Activated naive CD8-positive, alpha-beta T cell treated with anti-CD3 and anti-CD28 coated beads, Interleukin-2, amount 50 U/mL, for 16 hours (primary cell): Measurements from ENCODE around the gene UQCRHL.
"Not testable (repeated sequence)": the region's sequence is repeated elsewhere in the genome, so short reads cannot be mapped to it uniquely, and the experiment has no call there.

Source experiments
- DNase-seq: peaks from one replicate; pipeline ENCODE4 v3.0.0-alpha.2; 2020; ENCODE audit warnings: low read depth, low spot score

Gene UQCRHL

DNA sequence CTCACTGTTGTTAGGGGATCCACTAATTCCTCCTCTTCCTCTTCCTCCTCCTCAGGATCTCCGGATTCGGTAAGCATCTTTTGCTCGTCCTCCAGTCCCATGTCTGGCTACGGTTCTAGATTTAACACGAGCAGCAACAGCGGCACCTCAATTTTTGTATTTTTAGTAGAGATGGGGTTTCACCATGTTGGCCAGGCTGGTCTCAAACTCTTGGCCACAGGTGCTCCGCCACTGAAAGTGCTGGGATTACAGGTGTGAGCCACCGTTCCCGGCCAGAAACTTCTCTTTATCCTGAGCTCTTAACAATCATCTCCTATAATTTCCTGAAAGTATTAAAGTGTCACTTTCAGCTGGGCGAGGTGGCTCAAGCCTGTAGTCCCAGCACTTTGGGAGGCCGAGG is at the start of gene UQCRHL:
TSS of gene UQCRHL (minus strand) at position 101 of the 400 bp plus-strand sequence. CDS start at position 101, 0 bp downstream.
- not testable (repeated sequence) for DNase-seq

DNA sequence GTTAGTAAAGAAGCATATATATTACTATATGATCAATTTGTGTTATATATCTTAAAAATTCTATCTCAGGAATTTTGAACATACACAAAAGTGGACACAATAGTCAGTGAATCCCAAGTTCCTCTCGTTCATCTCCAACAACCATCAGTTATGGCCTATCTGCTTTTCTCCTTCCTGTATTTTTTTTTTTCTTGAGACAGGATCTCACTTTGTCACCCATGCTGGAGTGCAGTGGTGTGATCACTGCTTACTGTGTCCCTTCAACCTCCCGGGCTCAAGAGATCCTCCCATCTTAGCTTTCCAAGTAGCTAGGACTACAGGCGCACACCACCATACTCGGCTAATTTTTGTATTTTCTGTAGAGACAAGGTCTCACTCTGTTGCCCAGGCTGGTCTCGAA is 49.4 kb upstream of the UQCRHL start:
- no peak for DNase-seq

DNA sequence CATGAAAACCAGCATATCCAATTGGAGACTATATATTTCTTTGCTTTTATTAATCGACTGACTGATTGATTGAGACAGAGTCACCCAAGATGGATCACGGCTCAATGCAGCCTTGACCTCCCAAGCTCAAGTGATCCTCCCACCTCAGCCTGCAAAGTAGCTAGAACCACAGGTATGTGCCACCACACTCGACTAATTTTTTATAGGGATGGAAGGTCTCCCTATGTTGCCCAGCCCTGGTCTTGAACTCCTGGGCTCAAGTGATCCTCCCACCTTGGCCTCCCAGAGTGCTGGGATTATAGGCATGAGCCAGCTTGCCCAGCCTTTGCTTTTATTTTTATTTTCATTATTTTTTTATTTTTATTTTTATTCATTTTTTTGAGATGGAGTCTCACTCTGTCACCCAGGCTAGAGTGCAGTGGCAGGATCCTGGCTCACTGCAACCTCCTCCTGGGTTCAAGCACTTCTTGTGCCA is 45.4 kb upstream of the UQCRHL start:
- DNase-seq: no peak

DNA sequence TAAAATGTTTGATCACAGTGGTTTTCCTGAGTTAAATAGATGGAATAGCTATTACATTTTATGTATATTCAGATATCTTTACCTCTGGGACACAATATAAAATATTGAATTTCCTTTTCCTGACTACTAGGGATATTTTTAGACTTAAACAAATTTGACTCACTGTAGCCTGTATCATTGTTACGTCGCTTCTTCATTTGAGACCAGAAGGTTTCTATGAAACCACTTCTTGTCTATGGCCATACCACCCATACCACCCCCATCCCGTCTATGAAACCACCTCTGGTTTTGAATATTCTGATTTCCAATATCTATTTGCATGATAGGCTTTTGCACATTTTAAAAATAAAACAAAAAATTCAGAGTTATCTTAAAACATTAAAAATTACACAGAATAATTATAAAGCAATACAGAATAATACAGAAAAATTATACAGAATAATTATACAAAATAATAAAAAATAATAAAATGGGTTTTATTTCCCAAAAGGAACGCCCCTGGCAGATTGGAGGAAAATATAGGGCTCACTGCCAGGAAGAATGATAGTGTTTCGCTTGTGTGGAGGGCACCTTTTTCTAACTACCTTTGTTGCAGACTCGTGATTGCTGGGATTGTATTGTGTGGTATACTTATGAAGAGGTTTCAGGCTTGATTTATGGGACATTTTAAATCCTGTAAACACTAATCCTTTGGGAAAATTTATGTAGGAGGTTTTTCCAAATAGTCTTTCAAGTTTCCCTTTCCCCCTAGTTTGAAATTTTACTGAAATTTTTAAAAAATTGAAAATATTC is 44.8 kb upstream of the UQCRHL start:
- DNase-seq: no peak

DNA sequence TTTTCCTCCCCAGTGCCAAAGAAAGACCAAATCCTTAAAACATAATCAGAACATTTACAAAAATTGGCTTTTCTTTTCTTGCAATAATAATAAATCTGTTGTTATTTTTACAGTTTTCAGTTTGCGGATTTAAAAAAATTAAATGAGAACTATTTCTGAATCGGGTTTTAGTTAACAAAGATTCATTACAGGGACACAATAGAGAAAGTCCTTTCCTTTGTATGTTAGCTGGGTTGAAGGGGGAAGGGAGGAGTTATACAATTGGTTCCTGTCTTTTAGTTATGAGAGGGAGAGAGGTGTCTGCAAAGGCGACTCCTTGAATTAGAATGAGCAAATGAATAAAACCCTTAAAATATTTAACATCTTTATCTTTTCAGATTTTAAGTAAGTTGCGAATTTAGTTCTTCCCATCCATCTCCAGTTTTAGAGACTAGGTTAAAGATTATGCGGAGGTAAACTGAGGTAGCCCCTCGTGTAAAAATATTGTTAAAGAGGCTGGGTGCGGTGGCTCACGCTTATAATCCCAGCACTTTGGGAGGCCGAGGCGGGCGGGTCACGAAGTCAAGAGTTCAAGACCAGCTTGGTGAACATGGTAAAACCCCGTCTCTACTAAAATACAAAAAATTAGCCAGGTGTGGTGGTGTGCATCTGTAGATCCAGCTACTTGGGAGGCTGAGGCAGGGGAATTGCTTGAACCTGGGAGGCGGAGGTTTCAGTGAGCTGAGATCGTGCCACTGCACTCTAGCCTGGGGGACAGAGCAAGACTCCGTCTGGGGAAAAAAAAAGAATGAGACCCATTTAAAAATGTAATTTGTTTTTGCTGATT is 44.0 kb upstream of the UQCRHL start:
- DNase-seq: no peak

DNA sequence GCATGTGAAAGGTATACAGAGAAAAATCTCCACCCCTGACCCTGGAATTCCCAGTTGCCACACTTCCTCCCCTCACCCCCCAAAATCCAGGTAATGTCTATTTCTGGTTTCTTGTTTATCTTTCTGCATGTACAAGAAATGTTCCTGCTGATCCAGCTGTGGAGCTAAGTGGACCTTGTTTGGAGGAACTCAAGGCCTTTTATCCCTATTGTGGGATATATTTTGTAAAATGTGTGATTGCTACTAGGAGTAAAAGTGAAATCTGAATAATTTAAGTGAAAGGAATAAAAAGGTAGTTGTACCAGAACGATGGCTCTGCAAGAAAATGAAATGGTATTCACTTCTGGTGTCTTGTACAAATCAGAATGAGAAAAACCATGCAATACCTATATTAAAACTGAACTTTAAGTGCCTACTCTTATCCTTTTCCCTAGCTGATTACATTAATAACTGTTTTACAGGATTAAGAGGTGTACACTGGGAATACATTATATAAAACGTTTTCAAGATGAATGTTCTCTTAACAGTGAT is 43.1 kb upstream of the UQCRHL start:
- no peak for DNase-seq

DNA sequence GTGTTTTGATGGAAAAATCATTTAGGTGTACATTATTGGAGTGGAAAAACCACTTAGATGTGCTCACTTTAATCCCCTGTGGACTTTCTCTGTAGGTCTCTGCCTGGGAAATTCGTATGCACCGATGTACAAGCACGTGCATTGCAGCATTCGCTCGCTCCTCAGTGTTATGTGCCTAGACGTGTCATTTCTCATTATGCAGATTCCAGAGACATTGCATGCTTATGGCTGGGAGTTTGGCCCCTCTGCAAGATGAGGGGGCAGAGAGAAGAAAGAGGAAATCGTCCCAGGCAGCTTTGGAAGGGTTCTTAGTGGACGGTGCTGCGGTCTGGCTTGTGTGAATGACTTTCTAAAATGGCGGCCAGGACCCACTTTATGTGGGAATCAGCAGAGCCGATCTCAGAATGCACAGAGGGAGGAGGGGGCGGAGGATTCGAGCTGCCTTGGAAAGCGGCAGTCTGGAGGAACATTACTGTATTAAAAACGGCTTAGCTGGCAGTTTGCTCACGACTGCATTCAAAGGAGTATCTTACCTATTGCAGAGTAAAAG is 42.4 kb upstream of the UQCRHL start:
- no peak for DNase-seq

DNA sequence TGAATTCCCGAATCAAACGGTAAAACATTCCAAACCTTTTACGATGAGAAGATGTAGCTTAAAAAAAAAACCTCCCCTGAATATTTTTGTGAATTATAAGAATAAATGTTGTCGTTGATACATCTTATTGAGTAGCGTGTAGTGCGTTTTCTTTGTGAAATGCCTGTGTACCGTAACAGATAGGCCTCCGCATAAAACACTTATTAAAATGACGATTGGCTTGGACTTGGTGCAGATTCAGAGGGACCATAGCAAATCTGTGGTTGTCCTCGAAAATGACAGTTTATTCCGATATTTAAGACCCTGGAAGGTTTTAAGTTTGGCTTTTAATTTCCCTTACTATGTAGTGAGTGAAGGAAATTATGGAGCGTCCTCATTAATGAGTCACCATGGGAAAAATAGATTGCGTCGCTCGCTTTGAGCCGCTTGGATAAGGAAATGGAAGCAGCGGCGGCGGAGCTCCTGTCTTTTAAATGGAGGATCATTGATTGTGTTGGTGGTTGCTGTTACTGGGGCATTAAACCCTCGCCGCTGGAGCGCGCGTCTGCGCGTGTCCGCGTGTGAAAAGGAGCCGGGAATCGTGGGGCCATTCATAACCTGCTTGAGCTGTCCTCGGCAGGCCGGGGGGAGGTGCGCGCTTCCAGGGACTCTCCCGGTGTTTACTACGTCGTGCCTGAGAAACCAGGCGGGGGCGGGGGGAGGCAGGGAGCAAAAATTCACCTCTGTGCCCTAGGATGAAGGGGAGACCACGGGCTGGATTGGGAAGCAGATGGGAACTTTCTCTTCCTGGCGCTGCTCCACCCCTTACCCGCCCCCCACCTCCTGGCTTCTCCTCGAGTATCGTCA is 41.7 kb upstream of the UQCRHL start:
- DNase-seq: no peak

DNA sequence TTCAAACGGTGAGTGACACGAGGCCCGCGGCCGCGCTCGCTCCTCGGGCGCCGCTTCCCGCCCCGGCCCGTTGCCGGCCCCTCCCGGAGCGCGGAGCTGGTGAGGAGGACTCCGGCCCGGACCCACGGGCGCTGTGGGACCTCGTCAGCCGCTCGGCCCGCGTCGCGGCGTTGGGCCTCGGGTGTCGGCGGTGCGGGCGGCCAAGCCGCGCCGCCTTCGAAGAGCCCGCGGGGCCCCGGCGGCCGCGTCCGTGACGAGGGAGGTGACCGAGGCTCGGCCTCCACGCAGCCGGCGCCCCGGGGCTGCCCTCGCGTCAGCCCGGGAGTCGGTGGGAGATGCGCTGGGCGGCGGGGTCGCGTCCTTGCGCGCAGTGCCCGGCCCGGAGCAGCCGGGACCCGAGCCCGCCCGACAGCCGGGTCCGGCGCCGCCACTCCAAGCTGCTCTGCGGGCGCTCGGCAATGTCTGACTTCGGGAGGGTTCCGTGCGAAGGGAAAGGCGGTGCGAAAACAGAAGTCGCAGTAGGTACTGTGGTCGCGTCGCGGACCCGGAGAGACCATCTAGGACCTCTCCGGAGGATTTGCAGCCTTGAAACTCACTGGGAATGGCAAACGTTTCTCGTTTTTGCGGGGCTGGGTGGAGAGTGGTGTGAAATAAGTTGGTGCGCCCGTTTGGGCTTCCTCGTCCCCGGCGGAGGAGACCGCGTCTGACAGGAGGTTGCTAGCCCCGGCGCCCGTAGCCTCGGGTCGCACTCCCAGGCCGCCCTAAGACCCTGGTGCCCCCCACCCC is 40.9 kb upstream of the UQCRHL start:
- no peak for DNase-seq

DNA sequence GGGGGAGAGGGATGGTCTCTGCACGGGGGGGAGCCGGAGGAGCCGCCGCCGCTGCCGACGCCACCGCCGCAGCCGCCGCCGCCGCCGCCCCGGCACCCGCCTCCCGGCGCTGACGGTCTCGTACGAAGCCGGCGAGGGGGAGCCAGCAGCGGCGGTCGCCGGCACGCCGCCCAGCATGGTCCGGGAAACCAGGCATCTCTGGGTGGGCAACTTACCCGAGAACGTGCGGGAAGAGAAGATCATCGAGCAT is 40.4 kb upstream of the UQCRHL start:
- no peak for DNase-seq

DNA sequence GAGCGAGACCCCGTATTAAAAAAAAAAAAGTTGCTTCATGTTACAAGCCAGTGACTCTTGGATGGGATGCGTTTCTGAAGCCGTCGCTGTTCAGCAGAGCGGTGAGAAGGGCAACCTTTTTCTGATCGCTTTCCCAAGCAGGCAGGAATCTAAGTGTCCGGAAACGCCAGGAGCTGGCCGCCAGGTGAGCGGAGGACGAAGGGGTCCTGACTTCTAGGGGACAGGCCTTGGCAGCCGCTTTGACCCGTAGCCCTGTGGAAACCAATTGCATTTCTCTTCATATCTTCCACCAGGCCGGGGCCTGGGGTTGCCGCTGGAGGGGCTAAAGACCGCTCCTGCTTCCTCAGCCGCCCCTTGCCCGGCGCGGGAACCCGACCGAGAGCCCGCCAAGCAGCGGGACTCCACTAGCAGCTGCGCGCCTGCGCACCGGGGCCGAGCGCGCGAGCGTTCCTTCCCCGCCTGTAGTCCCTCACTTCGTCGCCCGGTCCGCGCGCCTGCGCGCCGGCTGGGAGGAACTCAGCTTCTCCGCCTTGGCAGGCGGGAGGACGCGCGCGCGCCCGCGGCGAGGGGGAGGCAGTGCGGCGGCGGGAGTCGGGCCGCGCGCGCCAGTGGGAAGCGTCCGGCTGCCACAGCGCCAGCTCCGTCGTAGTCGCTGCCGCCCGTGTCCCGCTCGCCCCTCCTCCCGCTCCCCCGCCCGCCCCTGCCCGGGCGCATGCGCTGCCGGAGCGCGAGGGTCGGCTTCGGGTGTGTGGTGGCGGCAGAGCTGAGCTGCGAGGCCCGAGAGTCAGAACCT is 39.8 kb upstream of the UQCRHL start, which contains the start of gene SPEN:
TSS of gene SPEN (plus strand) at position 608 of the 793 bp plus-strand sequence. CDS start 361 bp downstream, outside the sequence.
- DNase-seq: peak; percentile 93

DNA sequence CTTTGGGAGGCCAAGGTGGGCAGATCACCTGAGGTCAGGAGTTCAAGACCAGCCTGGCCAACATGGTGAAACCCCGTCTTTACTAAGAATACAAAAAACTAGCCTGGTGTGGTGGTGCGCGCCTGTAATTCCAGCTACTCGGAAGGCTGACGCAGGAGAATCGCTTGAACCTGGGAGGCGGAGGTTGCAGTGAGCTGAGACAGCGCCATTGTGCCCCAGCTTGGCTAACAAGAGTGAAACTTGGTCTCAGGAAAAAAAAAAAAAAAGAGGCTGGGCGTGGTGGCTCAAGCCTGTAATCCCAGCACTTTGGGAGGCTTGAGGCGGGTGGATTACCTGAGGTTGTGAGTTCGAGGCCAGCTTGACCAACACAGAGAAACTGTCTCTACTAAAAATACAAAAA is 38.6 kb upstream of the UQCRHL start:
- not testable (repeated sequence) for DNase-seq

DNA sequence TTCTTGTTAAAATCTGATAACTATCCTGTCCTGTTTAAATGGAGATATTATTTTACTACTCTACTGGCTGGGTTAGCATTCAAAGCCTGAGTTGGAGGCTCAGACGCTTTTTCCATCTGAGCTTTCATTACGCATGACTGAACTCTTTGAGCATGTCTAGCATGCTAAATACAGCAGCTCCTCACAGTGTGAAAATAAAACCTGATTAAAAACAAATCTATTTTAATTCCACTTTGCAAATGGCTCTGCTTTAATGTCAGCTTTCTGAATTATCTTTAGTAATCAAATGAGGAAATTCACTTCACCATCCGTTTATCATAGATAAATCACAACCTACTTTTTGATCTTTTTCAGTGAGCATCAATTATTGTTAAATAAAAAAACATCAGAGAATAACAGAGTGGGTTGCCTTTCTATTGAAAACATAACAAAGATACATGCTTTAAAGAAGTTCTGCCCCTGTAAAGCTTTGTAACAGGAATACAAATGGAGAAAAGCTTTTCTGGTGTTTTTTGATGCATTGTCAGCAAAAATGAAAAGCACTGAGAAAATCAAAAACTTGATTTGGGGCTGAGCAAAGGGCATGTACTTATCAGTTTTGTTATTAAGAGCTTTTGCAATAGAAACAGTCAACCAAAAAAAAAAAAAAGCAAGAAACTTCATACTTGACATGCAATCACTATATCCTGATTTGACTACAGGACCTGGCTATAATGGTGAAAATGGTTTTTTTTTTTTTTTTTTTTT is 36.5 kb upstream of the UQCRHL start:
- no peak for DNase-seq

DNA sequence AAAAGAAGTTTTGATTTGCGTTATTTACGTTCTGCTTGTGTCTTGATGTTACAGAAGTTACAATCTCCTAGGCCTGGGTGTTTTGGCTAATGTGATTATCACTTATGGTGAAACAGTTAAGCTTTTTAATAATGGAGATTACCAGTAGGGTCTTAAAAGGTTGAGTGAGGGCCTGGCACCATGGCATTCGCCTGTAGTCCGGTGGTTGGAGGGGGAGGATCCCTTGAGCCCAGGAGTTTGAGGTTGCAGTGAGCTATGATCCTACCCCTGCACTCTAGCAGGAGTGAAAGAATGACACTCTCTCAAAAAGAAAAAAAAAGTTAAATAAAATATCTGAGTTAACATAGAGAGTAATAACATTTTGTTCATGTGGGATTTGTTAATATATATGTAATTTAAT is 31.3 kb upstream of the UQCRHL start:
- no peak for DNase-seq

DNA sequence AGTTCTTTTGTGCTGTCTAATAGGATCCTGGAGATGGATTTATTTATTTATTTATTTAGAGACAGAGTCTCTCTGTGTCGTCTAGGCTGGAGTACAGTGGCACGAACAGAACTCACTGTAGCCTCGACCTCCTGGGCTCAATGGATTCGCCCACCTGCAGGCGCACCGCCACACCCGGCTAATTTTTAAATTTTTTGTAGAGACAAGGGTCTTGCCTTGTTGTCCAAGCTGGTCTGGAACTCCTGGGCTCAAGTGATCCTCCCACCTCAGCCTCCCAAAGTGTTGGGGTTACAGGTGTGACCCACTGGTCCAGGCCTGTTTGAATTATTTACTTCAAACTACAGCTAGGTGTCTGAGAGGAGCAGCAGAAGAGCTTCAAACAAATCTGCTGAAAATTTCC is 30.5 kb upstream of the UQCRHL start:
- DNase-seq: no peak

DNA sequence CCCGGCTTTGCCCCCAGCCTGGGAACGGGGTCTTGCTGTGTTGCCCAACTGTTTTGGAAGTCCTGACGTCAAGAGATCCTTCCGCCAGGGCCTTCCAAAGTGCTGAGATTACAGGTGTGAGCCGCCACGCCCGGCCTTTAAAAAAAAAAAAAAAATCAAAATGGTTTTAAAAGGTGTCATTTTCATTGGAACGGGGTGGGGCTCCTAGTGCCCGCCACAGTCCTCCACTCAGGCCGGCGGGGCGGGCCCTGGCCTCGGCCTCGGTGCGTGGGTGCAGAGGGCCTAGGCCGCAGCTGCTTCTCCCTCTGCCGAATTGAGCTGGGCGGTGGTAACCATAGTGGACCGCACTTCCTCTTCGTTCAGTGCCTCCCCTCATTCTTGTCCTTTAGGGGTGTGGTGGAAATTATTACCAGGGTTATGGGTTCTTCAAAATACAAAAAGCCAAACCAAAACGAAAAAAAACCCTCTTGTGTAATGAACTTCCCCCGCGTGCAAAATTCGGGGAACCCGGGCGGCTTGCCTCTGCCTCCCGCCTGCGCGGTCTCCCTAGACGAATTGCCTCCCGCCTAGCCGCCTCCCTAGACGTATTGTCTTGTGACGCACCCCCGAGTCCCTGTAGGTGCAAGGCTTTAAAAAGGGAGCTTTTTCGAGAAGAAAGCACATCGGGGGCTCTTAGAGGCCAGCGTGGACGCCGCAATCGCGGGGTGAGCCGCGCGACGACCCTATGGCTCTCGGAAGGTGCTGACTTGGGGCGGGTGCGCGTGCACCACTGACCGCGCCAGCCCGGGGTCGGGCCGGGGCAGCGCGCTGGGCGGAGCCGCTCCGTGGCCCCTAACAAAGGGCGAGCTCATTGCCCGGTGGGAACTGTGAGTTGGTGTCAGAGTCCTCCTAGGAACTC is 29.6 kb upstream of the UQCRHL start:
- no peak for DNase-seq

DNA sequence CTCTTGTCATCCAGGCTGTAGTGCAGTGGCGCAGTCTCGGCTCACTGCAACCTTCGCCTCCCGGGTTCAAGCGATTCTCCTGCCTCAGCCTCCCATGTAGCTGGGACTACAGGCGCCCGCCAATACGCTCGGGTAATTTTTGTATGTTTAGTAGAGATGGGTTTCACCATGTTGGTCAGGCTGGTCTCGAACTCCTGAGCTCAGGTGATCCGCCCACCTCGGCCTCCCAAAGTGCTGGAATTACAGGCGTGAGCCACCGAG is 29.0 kb upstream of the UQCRHL start:
- DNase-seq: not testable (repeated sequence)
